GM19452 (cell line): ENCODE results near the gene LDB1.

Source experiments
- ATAC-seq: cut with Tn5 transposase; IDR thresholded peaks from one replicate; pipeline ENCODE4 v1.9.1; 2021; ENCODE audit not compliant: unreplicated experiment

LDB1 gene, protein sequence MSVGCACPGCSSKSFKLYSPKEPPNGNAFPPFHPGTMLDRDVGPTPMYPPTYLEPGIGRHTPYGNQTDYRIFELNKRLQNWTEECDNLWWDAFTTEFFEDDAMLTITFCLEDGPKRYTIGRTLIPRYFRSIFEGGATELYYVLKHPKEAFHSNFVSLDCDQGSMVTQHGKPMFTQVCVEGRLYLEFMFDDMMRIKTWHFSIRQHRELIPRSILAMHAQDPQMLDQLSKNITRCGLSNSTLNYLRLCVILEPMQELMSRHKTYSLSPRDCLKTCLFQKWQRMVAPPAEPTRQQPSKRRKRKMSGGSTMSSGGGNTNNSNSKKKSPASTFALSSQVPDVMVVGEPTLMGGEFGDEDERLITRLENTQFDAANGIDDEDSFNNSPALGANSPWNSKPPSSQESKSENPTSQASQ

DNA sequence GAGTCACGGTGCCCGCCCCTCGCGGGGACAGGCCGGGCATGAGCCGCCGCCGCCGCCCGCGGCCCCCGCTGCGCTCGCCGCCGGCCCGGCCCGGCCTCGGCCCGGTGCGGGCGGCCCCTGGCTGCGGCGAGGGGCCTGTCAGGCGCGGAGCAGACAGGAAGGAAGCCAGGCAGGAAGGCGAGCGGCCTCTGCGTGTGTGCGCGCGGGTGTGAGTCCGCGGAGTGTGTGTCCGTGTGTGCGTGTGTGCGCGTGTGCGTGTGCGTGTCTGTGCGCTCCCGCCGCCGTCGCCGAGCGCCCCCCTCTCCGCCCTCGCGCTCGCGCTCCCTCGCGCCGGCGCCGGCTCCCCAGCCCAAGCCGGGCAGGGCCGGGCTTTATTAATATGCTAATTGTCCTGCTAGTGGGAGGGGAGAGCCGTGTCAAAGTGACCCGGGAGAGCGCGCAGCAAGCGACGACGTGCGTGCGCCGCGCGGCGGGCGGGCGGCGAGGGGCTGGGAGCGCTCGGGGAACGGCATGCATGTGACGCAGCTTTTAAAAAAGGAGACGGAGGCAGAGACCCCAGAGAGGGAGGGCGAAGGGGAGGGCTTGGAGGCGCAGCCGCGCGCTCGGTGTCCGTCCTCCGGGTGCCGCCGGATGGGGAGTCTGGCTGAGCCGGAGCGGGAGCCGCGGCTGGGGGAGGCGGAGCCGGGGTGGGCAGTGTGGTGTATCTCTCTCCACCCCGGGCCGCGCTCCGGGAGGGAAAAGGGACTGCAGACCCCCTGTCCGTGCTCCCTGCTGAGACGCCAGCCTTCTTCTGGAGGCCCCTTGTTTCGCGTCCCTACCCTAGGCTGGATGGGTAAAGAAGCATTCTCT, at the start of gene LDB1:
LDB1 (minus strand) TSS at position 227 of the 849 bp plus-strand sequence. CDS start 258 bp downstream, outside the sequence.
- peak; percentile 65 for ATAC-seq

- ATAC-seq, result no peak
Observed at GRCh38 chr10:102167861-102168260, 47.7 kb upstream of the LDB1 start.

GRCh38 chr10:102163342-102163989, 43.3 kb upstream of the LDB1 start:
- ATAC-seq, result no peak

GRCh38 chr10:102159831-102160230, 39.7 kb upstream of the LDB1 start:
- no peak for ATAC-seq

DNA sequence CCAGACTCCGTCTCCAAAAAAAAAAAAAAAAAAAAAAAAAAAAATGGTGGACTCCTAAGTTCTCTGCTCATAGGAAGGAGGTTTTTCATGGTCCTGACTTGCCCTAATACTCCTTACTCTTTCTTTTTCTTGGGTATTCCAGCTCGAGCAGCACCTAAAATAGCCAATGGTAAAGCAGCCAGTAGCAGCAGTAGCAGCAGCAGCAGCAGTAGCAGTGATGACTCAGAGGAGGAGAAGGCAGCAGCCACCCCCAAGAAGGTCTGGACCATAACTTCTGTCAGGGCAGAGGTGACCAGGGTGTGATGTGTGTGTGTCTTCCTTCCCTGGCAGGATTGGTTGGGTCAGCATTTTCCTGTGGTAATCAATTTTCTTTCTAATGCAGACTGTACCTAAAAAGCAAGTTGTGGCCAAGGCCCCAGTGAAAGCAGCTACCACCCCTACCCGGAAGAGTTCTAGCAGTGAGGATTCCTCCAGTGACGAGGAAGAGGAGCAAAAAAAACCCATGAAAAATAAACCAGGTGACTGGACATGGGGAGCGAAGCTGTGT, 39.0 kb upstream of the LDB1 start:
- no peak for ATAC-seq

DNA sequence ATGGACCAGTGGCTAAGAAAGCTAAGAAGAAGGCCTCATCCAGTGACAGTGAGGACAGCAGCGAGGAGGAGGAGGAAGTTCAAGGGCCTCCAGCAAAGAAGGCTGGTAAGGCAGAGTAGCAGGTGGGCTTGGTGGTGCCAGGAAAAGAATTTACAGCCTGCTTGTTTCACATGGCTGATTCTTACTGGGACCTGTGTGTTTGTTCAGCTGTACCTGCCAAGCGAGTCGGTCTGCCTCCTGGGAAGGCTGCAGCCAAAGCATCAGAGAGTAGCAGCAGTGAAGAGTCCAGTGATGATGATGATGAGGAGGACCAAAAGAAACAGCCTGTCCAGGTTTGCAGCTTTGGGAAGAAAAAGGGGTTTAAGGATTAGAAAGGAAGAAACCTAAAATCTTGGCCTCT, 37.1 kb upstream of the LDB1 start:
- no peak for ATAC-seq

DNA sequence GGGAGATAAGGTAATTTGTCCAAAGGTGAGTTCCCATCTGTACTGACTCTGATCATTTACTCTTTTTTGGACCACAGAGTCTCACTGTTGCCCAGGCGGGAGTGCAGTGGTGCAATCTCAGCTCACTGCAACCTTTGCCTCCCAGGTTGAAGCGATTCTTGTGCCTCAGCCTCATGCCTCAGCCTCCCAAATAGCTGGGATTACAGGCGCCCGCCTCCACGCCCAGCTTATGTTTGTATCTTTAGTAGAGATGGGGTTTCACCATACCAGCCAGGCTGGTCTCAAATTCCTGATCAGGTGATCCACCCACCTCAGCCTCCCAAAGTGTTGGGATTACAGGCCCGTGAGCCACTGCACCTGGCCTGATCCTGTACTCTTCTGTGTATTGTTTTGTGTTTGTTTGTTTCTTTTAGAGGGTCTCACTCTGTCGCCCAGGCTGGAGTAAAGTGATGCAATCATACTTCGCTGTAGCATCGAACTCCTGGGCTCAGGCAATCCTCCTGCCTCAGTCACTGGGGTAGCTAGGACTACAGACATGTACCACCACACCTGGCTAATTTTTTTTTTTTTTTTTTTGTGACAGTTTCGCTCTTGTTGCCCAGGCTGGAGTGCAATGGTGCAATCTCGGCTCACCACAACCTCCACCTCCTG, 34.4 kb upstream of the LDB1 start:
- ATAC-seq, result no peak

GRCh38 chr10:102153093-102153620, 33.0 kb upstream of the LDB1 start:
- ATAC-seq, result no peak

DNA sequence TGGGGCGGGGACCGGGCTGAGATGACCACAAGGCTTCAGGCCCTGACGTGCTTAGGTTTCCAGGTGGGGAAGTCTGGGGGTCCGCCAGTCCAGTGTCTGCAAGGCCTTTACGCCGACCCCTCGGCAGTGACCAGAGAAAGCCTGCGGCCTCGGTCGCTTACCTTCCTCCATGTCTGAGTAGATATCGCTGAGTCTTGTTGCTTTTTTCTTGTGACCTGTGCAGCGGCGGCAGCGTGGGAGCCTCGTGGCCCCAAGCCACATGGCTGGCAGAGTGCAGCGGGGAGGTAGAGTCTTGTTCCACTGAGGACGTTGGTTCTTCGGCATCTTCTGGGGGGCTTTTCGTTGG, 32.4 kb upstream of the LDB1 start:
- ATAC-seq, result peak; percentile 22

GRCh38 chr10:102151774-102152544, 31.8 kb upstream of the LDB1 start, which contains the start of gene NOLC1:
Gene NOLC1, plus strand, starts transcription at chr10:102152389. Its CDS starts 22 bp downstream, at chr10:102152411.
- ATAC-seq, result peak; percentile 93

DNA sequence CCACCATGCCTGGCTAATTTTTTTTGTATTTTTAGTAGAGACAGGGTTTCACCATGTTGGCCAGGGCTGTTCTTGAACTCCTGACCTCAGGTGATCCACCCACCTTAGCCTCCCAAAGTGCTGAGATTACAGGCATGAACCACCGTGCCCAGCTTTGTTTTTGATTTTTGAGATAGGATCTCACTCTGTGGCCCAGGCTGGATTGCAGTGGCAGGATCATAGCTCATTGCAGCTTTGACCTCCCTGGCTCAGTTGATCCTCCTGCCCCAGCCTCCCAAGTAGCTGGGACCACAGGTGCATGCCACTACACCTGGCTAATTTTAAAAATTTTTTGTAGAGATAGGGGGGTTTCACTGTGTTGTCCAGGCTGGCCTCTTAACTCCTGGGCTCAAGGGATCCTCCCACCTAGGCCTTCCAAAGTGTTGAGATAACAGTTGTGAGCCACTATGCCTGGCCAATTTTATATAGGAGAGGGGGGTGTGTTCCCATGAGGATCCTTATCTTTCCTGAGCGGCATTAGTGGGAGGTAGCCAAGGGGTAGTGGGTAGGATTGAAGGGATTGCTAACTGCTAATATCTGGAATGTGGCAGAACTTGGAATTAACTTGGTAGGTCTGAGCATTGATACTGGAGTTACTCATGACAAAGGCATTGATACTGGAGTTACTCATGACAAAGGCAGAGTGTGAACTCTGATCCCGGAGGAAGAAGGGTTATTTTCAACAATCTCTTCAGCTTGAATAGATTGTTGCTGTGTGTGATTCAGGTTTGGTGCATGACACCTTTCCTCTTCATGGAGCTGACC, 31.0 kb upstream of the LDB1 start:
- no peak for ATAC-seq

GRCh38 chr10:102148275-102148674, 28.1 kb upstream of the LDB1 start:
- ATAC-seq, result no peak

GRCh38 chr10:102147561-102147960, 27.4 kb upstream of the LDB1 start:
- no peak for ATAC-seq

DNA sequence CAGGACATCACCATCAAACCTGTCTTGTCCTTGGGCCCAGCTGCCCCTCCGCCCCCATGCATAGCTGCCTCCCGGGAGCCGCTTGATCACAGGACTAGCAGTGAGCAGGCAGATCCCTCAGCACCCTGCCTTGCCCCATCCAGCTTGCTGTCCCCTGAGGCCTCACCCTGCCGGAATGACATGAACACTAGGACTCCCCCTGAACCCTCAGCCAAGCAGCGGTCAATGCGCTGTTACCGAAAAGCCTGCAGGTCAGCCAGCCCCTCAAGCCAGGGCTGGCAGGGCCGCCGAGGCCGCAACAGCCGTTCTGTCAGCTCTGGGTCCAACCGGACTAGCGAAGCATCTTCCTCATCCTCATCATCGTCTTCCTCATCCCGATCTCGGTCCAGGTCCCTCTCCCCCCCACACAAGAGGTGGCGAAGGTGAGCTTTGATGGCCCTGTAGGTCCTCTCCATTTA, 26.8 kb upstream of the LDB1 start:
- no peak for ATAC-seq

DNA sequence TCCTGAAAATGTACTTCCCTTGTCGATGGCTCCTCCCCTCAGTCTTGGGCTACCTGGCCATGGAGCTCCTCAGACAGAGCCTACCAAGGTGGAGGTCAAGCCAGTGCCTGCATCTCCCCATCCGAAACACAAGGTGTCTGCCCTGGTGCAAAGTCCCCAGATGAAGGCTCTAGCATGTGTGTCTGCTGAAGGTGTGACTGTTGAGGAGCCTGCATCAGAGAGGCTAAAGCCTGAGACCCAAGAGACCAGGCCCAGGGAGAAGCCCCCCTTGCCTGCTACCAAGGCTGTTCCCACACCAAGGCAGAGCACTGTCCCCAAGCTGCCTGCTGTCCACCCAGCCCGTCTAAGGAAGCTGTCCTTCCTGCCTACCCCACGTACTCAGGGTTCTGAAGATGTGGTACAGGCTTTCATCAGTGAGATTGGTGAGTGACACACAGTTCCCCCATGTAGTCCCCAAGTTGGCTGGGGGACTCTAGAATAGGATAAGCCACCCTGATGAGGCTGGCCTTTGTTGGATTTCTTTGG, 21.5 kb upstream of the LDB1 start:
- no peak for ATAC-seq

DNA sequence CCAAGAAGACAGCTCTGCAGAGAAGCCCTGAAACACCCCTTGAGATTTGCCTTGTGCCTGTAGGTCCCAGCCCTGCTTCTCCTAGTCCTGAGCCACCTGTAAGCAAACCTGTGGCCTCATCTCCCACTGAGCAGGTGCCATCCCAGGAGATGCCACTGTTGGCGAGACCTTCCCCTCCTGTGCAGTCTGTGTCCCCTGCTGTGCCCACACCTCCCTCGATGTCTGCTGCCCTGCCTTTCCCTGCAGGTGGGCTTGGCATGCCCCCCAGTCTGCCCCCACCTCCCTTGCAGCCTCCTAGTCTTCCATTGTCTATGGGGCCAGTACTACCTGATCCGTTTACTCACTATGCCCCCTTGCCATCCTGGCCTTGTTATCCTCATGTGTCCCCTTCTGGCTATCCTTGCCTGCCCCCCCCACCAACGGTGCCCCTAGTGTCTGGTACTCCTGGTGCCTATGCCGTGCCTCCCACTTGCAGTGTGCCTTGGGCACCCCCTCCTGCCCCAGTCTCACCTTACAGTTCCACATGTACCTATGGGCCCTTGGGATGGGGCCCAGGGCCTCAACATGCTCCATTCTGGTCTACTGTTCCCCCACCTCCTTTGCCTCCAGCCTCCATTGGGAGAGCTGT, 20.9 kb upstream of the LDB1 start:
- ATAC-seq, result no peak

DNA sequence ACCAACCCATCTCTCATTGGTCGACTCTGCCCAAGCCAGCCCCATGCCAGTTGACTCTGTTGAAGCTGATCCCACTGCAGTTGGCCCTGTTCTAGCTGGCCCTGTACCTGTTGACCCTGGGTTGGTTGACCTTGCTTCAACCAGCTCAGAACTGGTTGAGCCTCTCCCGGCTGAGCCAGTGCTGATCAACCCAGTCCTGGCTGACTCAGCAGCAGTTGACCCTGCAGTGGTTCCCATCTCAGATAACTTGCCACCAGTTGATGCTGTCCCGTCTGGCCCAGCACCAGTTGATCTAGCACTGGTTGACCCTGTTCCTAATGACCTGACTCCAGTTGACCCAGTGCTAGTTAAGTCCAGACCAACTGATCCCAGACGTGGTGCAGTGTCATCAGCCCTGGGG, 20.1 kb upstream of the LDB1 start:
- no peak for ATAC-seq
